ENCODE results near the gene MYLK4.
A peak's percentile ranks its signal among the peaks of the same experiment; 100 is the strongest.

Gene MYLK4

GRCh38 chr6:2635911-2636310 is 114.8 kb downstream of the MYLK4 start:
- H3K27ac ChIP-seq: no peak overlapping the region
- no peak for TF ChIP-seq CTCF (conservative IDR thresholded peaks at IDR 0.05)

GRCh38 chr6:2634139-2634964 is 116.4 kb downstream of the MYLK4 start:
- peak; percentile 90 for TF ChIP-seq CTCF (conservative IDR thresholded peaks at IDR 0.05)
- H3K27ac ChIP-seq: peak overlapping the region; percentile 44; the same call in 1 of the 2 replicates

- TF ChIP-seq CTCF (conservative IDR thresholded peaks at IDR 0.05): no peak
- peak overlapping the region; percentile 44; the same call in 1 of the 2 replicates for H3K27ac ChIP-seq
Observed at GRCh38 chr6:2633736-2634135, 117.0 kb downstream of the MYLK4 start.

GRCh38 chr6:2632976-2633584 is 117.6 kb downstream of the MYLK4 start:
- H3K27ac ChIP-seq: no peak overlapping the region
- TF ChIP-seq CTCF (conservative IDR thresholded peaks at IDR 0.05): no peak

GRCh38 chr6:2632368-2632767 is 118.4 kb downstream of the MYLK4 start:
- H3K27ac ChIP-seq: no peak overlapping the region
- no peak for TF ChIP-seq CTCF (conservative IDR thresholded peaks at IDR 0.05)

- no peak for TF ChIP-seq CTCF (conservative IDR thresholded peaks at IDR 0.05)
- H3K27ac ChIP-seq: no peak overlapping the region
Observed at GRCh38 chr6:2630891-2631571, 119.7 kb downstream of the MYLK4 start.

- no peak overlapping the region for H3K27ac ChIP-seq
- TF ChIP-seq CTCF (conservative IDR thresholded peaks at IDR 0.05): no peak
Observed at GRCh38 chr6:2630359-2630758, 120.4 kb downstream of the MYLK4 start.
